Astrocyte of the spinal cord (primary cell): ENCODE data around the gene CDK15.
"Not testable (repeated sequence)": the region's sequence is repeated elsewhere in the genome, so short reads cannot be mapped to it uniquely, and the experiment has no call there.

ENCODE experiments used
- DNase-seq: peaks from one replicate; pipeline ENCODE4 v3.0.0; 2011; ENCODE audit warnings: low read depth, low spot score
- H3K4me3 ChIP-seq: 2 replicates; pipeline ENCODE4 v1.5.1; 2011; ENCODE audit warnings: low read depth, mild to moderate bottlenecking, low read length, moderate library complexity
- in situ Hi-C: cut with HindIII; loops from 2 replicates; pipeline ENCODE4 v1.10.0; 2017; ENCODE audit warnings: low sequenced_read_pairs
- TF ChIP-seq, protein P1 (sequence below): IDR thresholded peaks from 2 replicates; pipeline ENCODE4 v1.5.1; 2012; ENCODE audit warnings: low read depth, mild to moderate bottlenecking, low read length, inconsistent platforms

CDK15 gene

DNA sequence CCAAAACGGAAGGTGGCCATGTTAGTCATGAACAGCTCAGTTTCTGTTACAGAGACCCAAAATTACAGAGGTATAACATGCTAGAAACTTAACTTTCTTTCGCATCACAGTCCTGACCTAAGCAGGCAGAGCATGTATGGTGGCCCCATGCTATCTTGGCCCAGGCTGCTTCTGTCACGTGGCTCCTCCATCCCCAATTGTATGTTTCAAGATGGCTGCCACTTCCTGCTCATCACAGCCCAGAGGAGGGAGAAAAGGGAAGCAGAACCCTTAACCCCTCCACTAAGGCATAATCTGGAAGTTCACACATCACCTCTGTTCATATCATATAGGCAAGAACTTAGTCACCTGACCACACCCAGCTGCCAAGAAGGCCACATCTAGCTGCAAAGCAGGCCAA lies 28.7 kb downstream of the CDK15 start:
- TF ChIP-seq, protein P1, sequence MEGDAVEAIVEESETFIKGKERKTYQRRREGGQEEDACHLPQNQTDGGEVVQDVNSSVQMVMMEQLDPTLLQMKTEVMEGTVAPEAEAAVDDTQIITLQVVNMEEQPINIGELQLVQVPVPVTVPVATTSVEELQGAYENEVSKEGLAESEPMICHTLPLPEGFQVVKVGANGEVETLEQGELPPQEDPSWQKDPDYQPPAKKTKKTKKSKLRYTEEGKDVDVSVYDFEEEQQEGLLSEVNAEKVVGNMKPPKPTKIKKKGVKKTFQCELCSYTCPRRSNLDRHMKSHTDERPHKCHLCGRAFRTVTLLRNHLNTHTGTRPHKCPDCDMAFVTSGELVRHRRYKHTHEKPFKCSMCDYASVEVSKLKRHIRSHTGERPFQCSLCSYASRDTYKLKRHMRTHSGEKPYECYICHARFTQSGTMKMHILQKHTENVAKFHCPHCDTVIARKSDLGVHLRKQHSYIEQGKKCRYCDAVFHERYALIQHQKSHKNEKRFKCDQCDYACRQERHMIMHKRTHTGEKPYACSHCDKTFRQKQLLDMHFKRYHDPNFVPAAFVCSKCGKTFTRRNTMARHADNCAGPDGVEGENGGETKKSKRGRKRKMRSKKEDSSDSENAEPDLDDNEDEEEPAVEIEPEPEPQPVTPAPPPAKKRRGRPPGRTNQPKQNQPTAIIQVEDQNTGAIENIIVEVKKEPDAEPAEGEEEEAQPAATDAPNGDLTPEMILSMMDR, result no peak
- in situ Hi-C loops, result no loop called here
- H3K4me3 ChIP-seq, result no peak overlapping the region
- no peak for DNase-seq

DNA sequence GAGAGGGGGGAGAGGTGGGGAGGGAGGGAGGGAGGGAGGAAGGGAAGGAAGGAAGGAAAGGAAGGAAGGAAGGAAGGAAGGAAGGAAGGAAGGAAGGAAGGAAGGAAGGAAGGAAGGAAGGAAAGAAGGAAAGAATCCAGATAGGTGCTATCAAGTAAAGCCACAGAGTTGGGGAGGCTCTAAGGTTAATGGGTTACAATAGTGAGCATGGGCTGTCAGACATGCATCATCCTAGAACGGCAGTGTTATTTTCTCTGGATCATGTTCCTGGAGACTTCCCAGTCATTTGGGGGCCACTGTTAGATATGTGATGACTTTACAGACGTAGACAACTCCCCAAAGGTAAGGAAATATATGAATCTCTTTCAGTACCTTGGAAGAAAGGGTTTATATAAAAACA lies 31.1 kb downstream of the CDK15 start:
- in situ Hi-C loops, result no loop called here
- TF ChIP-seq, protein P1, result no peak
- DNase-seq, result no peak
- H3K4me3 ChIP-seq, result no peak overlapping the region

GRCh38 chr2:201837824-201838431 lies 31.6 kb downstream of the CDK15 start:
- DNase-seq, result no peak
- H3K4me3 ChIP-seq, result no peak overlapping the region
- in situ Hi-C loops, result no loop called here
- TF ChIP-seq, protein P1, result no peak

- in situ Hi-C loops, result no loop called here
- DNase-seq, result no peak
- no peak overlapping the region for H3K4me3 ChIP-seq
- TF ChIP-seq, protein P1, result no peak
Measured at GRCh38 chr2:201839727-201840126, 33.4 kb downstream of the CDK15 start.

GRCh38 chr2:201840726-201841125 lies 34.4 kb downstream of the CDK15 start:
- no peak overlapping the region for H3K4me3 ChIP-seq
- in situ Hi-C loops, result no loop called here
- TF ChIP-seq, protein P1, result no peak
- DNase-seq, result no peak

GRCh38 chr2:201842131-201842860 lies 36.0 kb downstream of the CDK15 start:
- DNase-seq, result no peak
- H3K4me3 ChIP-seq, result no peak overlapping the region
- in situ Hi-C loops, result no loop called here
- TF ChIP-seq, protein P1, result no peak

- DNase-seq, in situ Hi-C loops, H3K4me3 ChIP-seq: not testable (repeated sequence)
Measured at GRCh38 chr2:201844922-201845321, 38.6 kb downstream of the CDK15 start.
